GM19395 (cell line): ENCODE measurements around the gene DGKD.

Source experiments
- ATAC-seq: cut with Tn5 transposase; IDR thresholded peaks from one replicate; pipeline ENCODE4 v1.9.1; 2021; ENCODE audit warnings: mild to moderate bottlenecking, moderate library complexity; ENCODE audit not compliant: unreplicated experiment

DGKD gene

DNA sequence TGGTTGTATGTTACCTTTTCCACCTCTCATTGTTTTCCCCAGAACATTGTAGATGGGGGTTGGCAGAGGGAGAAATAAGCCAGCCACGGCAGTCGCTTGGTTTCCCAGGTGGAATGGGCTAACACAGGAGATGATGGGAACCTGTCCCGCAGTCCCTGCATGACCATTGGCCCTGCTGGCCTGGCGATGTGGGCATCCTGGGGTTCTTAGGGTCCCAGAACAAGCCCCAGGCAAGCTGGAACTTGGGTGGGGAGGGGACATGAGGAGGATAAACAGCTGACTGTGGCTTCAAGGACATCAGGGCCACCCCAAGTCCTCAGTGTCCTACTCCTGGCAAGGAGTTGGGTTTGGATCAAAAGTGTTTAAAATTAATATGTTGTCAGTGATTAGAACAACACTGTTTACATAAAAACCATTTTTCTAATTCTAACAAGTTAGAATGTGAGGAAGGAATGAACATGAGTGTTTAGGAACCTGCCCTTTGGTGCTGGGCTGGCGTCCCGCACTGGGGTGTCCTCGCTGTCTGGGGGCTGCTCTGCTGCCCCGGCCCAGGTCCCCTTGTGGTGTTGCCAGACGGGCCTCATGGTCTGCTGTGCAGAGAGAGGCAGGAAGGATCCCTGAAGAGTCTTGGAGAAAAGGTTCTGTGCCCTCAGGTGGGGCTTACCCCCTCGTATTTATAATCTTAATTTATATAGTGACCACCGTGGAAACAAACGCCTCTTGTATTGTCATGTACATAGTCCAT is 117.2 kb downstream of the DGKD start:
- no peak for ATAC-seq

DNA sequence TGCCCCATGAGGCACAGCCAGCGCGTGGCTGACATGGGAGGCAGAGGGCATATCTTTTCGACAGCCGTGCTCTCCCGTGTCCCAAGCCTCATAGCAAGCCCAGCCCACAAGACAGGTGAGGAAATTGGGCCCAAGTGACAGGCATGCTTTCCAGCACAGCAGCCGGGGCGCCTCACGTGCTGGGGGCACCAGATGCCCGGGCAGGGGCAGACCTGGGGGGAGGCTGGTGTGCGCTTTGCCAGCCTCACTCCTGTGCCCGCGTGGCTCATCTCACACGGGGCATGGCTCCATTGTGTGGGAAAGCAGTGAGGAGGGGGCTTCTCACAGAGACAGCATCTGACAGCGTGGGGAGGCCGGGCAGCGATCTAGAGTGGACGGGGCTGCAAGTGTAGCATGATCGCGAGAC is 119.1 kb downstream of the DGKD start:
- no peak for ATAC-seq

DNA sequence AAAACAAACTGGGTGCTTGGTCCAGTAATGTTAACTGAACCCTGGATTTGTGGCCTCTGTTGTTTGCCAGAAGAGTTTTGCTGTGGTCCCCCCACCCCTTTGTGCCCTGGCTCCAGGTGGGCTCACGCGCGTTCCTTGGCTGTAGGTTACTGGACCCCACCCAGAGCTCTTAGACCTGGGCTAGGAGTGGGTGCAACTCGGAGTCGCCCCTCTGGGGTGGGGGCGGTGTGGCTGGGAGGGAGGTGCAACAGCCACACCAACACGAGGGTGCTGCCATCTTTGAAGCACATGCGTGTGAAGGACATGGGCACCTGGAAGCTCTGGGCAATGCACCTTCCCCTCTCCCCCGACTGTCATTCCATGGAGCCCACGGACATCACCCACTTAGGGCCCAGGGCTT is 119.6 kb downstream of the DGKD start:
- ATAC-seq = no peak

DNA sequence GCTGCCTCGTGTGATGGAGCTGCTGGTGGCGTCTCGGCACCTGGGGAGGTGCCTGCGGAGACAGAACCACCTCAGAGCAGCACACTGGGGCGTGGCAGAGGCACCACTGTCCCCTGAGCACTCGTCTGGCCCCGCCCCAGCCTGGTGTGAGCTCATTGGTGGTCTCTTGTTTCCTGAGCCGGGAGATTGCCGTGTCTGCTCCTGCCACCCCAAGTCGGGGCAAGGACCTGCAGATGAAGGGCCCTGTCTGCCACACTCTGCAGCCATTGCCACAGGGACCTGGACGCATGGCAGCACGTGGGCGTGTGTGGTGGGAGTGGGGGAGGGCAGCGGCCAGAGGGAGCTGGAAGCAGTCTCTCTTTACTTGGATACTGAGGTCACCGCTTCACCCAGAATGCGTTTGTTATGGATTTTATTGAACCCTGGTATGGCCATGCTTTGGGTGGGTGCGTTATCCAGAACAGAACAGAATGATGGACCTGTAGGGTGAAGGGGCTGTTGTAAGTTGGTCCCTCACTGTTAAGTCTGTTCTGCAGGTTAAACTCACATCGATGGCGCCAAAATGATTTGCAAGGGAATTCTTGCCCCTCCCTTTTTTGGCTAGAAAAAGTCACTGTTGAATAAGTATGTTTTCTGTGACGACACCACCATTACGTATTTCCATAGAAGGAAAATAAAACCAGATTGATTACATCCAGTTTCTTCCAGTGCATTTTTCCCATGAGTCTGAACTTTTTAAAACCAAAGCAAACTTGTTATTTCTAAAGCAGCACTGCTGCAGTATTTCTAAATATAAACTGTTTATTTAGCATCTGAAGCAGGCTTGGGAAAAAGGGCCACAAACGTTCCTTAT is 120.2 kb downstream of the DGKD start:
- ATAC-seq = no peak

DNA sequence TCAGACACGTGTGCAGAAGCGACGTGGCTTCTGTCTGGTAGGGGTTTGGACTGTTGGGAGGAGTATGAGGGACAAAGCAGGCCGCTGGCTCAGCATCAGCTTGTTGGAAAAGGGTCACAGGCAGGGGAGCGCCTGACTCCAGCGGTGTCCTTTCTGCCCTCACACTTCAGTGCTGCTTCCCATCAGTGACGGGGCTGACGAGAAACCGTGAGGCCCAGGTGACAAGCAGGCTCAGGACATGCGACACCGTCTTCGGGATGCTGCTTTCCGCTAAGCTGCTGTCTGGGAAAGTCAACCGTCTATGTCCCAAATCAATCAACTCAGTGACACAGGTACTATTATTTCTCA is 121.7 kb downstream of the DGKD start:
- no peak for ATAC-seq

DNA sequence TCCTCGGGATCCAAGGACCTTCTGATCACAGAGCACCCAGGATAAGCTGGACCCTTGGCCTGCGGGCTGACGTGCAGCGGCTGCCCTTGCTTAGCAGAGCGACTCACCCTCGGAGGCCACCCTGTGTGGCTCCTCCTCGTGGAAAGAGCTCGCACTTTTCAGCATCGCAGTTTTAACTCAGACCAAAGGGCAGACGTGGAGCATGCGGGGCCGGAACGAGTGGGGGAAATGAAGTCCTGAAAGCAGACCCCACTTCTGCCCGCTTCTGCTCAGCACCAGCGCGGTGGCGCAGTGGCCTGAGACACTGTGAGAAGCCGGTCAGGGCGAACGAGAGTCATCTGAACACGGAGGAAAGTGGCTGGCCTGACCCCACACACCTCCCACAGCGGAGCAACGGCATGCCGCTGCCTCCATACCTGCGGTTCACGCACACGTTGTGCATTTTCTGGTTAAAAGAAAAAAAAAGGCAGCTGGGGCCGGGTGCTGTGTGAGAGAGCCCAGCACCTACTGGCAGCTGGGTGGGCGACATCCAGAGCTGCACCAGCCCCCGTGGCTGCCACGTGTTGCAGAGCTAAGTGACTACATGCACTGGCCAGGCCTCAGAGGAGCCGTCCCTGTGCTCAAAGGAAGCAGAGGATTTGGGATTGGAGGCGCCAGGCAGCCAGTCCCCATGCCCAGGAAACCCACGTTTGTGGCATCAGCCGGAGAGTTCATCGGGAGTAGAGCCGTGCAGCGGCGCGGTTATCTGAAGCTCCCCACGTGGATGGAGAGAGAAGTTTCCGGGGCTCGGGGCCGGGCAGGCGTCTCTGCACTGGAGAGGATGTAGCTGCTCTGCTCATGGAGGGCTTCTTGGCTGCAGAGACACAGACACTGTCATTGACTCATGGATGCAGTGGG is 122.6 kb downstream of the DGKD start:
- ATAC-seq = no peak

GRCh38 chr2:233477548-233478433 is 123.5 kb downstream of the DGKD start:
- no peak for ATAC-seq

- no peak for ATAC-seq
Measured at GRCh38 chr2:233479616-233480489, 125.6 kb downstream of the DGKD start.

DNA sequence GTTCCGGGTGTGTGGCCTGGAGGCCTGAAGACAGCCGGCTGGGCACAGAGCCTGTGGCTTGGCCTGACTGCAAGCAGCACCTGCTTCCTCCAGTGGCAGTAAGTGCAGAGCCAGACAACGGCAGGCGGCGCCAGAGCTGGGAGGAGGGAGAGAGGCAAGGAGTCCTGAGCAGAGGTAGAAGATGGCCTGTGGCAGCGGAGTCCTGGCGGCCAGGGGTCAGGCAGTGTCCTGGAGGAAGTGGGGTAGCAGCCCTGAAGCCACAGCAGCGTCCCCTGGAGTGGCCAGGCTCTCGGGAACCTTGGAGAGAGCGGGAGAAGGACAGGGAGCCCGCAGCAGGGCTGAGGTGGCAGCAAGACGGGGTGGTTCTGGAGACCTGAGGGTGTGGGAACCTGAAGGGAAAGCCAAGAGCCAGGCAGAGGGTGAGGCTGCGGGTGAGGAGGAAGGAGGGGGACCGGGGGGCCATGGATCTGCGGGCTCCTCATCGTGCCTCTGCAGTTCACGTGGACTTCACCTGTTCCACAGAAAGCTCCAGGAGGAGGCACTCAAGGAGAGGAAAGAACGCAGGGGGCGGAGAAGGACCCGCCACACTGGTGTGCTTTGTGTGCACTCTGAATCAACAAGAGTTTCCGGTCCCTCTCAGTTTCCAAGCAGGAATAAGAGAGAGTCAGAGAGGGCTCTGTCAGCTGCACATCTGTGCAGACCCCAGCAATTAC is 126.4 kb downstream of the DGKD start:
- ATAC-seq = no peak

DNA sequence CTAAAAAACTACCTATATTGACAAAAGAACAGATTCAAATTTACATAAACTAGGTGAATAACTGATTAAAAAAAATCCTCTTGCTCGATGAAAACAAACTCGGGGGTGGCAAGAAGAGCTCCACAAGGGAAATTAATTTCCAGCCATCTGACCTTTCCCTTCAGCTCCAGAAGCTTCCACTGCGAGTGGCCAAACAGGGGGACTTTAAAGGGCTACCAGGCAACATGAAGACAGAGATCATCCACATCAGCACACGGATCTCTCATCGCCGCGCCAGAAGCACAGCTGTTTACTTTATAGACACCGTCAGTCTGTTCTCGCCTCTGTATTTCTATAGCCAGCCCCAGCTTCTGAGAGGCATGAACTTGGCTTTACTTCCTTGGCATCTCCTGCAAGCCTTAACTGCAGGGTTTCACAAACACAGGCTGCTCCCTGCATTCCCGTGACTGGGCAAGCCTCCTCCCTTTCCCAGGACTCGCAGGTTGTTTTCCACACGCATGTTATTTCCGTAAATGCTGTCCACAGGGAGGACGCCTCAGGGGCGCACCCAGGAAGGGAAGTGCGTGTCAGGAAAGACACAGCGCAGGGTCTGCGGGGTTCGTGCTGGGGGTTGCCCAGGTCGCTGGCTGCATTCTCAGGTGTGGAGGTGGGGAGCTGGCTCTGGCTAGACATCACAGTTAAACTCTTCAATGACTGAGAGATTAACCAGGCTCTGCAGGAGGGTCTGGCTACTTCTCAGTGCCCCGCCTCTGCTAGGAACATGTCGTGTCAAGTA is 127.3 kb downstream of the DGKD start:
- ATAC-seq = no peak

- ATAC-seq = no peak
Measured at GRCh38 chr2:233482616-233483015, 128.3 kb downstream of the DGKD start.

- ATAC-seq = no peak
Measured at GRCh38 chr2:233485726-233486125, 131.4 kb downstream of the DGKD start.

DNA sequence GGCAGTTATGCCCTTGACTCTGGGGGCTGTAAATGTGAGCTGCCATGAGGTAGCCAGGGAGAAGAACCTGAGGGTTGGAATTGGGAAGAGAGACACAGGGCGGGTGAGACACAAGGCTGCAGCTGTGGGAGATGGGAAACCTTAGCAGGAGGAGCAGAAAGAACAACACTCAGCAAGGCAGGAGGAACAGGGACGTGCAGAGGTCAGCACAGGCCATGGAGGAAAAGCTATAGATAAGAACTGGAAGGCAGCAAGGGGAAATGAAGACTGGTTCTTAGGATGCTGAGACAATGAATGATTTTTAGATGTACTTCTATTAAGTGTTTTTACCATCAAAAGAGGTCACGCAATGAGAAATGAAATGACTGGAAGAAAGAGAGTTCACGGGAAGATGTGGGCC is 132.1 kb downstream of the DGKD start:
- ATAC-seq = no peak

DNA sequence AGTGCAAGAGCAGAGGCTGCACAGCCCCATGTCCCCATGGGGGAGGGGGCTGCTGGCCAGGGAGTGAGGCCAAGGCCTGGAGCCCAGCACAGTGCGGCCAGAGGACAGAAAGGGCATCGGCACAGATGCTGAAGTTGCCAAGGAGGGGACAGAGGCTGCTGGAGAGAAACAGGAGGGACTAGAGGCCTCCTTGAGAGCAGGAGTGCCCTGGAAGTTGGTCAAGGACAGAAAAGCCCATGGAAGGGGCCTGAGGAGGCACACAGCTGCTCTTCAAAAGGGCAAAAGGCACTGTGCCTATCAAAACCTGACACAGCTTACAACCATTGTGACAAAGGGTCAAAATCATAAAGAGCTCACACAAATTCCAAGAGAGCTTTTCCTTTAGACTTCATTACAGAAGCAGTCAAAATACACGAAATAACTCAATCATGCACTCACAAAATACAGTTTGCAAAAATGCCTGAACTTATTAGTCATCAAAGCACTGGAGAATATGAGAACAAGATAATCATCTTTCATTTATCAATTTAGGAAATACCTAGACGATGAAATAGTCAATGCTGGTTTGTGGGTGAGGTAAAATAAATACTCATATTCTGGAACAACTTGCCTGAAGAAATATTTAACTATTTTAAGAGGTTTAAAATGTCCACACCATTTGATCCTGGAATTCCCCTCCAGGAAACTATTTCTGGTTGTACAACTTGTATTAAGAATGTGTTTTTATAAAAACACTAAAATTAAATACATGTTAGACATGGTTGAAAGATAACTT is 132.7 kb downstream of the DGKD start:
- ATAC-seq = no peak

DNA sequence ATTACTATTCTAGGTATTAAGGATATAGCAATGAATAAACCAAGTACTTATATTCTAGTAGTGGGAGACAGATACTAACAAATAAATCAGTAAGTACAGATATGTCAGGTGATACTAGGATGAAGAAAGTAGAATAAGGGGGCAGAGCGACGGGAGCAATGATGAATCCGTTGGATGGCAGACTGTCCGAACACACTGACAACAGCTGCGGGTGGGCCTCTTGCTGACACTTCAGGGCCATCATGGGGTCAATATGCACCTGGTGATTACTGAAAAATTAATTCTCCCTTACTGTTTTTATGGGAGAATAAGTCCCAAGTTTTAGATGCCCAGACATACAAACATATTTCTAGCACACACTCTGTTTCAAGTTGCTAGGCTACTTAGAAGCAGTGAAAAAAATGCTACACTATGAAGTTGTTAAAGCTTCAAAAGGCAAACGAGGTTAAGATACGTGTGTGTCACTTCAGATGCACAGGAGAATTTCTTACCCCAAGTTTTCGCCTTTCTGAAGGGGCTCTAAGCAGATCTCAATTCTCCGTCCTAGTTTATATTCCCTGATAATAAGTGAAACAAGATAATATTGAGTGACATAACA is 133.6 kb downstream of the DGKD start:
- ATAC-seq = no peak

- no peak for ATAC-seq
Measured at GRCh38 chr2:233489143-233489542, 134.8 kb downstream of the DGKD start.

GRCh38 chr2:233489666-233490065 is 135.4 kb downstream of the DGKD start:
- ATAC-seq = no peak
